Measurements from ENCODE around the gene TMEM259. TPM values are rescaled to one million over a fixed set of nuclear protein-coding genes. Genes with fewer than 3 reads are reported as not detected.

TMEM259 gene
- total RNA-seq, 4 donors from 2014 or later = 47.4 to 164 (median 56.9) TPM

GRCh38 chr19:1015061-1015781 is 5.7 kb downstream of the TMEM259 start:
- H3K36me3 ChIP-seq = no peaks in the 10 kb centered on the region
- no peak for DNase-seq
- TF ChIP-seq, protein P1, sequence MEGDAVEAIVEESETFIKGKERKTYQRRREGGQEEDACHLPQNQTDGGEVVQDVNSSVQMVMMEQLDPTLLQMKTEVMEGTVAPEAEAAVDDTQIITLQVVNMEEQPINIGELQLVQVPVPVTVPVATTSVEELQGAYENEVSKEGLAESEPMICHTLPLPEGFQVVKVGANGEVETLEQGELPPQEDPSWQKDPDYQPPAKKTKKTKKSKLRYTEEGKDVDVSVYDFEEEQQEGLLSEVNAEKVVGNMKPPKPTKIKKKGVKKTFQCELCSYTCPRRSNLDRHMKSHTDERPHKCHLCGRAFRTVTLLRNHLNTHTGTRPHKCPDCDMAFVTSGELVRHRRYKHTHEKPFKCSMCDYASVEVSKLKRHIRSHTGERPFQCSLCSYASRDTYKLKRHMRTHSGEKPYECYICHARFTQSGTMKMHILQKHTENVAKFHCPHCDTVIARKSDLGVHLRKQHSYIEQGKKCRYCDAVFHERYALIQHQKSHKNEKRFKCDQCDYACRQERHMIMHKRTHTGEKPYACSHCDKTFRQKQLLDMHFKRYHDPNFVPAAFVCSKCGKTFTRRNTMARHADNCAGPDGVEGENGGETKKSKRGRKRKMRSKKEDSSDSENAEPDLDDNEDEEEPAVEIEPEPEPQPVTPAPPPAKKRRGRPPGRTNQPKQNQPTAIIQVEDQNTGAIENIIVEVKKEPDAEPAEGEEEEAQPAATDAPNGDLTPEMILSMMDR (IDR thresholded peaks at IDR 0.05) = no peak
- TF ChIP-seq POLR2A (IDR thresholded peaks at IDR 0.05) = no peak
- H3K9me3 ChIP-seq = no peaks in the 10 kb centered on the region
- H3K4me3 ChIP-seq = no peak overlapping the region
- intact Hi-C loops (cut with DNase I; ENCODE audit: low total_unique reads) = loop anchor here (5.0 kb wide), 1 partner anchor 177 kb away; no protein-coding TSS in a partner anchor
- no peak overlapping the region for H3K27ac ChIP-seq
- H3K4me1 ChIP-seq = peaks cover 6 to 39% of the 10 kb centered on the region in 2 donors
- H3K27me3 ChIP-seq = no peaks in the 10 kb centered on the region

GRCh38 chr19:1014161-1015060 is 6.5 kb downstream of the TMEM259 start:
- peaks cover 6 to 34% of the 10 kb centered on the region in 2 donors for H3K4me1 ChIP-seq

DNA sequence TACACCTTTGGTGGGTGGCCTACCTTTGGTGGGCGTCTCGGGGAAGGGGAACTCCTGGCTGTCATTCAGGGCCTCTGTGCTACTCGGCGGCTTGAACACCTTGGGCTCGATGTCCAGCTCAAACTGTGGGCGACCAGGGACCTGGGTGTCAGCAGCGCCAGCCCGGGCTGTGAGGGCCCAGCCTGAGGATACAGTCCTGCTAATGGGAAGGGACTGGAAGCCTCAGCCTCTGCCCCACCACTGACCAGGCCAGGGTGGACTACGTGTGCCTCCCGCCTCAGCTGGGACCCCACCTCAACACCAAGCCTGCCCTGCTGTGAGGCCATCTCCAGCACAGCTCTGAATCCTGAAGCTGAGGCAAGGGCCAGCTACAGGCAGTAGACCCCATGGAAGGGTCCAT is 7.7 kb downstream of the TMEM259 start:
- no peaks in the 10 kb centered on the region for H3K36me3 ChIP-seq
- TF ChIP-seq POLR2A (IDR thresholded peaks at IDR 0.05) = no peak
- TF ChIP-seq, protein P1 (IDR thresholded peaks at IDR 0.05) = no peak
- H3K9me3 ChIP-seq = no peaks in the 10 kb centered on the region
- no peak overlapping the region for H3K4me3 ChIP-seq
- H3K27me3 ChIP-seq = no peaks in the 10 kb centered on the region
- H3K4me1 ChIP-seq = peaks cover 4 to 22% of the 10 kb centered on the region in 2 donors
- DNase-seq = no peak
- intact Hi-C loops (cut with DNase I; ENCODE audit: low total_unique reads) = no loop called here
- no peak overlapping the region for H3K27ac ChIP-seq

More at GRCh38 chr19:1014161-1015060, 6.5 kb downstream of the TMEM259 start:
- intact Hi-C loops (cut with DNase I; ENCODE audit: low total_unique reads) = loop anchor here (5.0 kb wide), 1 partner anchor 178 kb away; no protein-coding TSS in a partner anchor
- Histone ChIP-seq H3K36me3 (no peaks in the 10 kb centered on the region), H3K27ac (no peak overlapping the region), H3K4me3 (no peak overlapping the region), H3K9me3 (no peaks in the 10 kb centered on the region), H3K27me3 (no peaks in the 10 kb centered on the region)
- TF ChIP-seq POLR2A (IDR thresholded peaks at IDR 0.05) = no peak
- TF ChIP-seq, protein P1 (IDR thresholded peaks at IDR 0.05) = no peak
- DNase-seq = no peak

DNA sequence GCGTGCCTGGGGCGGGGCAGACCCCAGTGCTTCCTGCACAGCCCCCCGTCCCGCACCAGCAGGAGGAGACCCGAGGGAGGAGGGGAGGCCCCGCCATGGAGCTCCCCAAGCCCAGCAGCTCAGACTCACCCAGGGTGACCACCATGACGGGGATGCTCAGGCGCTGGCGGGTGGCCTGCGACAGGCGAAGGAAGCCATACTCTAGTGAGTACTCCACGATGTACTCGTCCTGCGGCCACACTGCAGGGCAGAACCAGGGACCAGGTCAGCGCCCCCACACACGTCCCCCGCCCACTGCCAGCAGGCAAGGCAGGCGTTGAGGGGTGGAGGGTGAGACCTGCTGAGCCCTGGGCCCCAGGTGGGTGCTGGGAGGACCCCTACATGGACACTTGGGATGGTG is 8.6 kb downstream of the TMEM259 start:
- Histone ChIP-seq H3K4me1 (peaks cover 1 to 13% of the 10 kb centered on the region in 2 donors), H3K27ac (no peak overlapping the region), H3K27me3 (no peaks in the 10 kb centered on the region), H3K4me3 (no peak overlapping the region), H3K9me3 (no peaks in the 10 kb centered on the region), H3K36me3 (no peaks in the 10 kb centered on the region)
- intact Hi-C loops (cut with DNase I; ENCODE audit: low total_unique reads) = no loop called here
- TF ChIP-seq, protein P1 (IDR thresholded peaks at IDR 0.05) = no peak
- TF ChIP-seq POLR2A (IDR thresholded peaks at IDR 0.05) = no peak
- DNase-seq = no peak
